SK-N-SH (cell line): ENCODE data around the gene CTBP2. TPM values are rescaled to one million over a fixed set of nuclear protein-coding genes. Genes with fewer than 3 reads are reported as not detected.

Experiments used
- CTCF ChIA-PET: fragments of 300-600, 350-600 bp; formaldehyde crosslinking; extraction: SDS; loops from one replicate; lab custom pipeline; 2021; lab: Yijun Ruan, JAX
- POLR2A ChIA-PET: fragments of 350-600 bp; sonication (Branson Sonifier 250); formaldehyde crosslinking; extraction: SDS; loops from one replicate; lab custom pipeline; 2020; ENCODE audit warnings: antibody characterized with exemption, inconsistent platforms; lab: Yijun Ruan, JAX
- DNase-seq: peaks from one replicate; pipeline ENCODE4 v3.0.0; 2012
- H2AFZ ChIP-seq: fragments of 200-600 bp; sonication (generic); 2 replicates; pipeline ENCODE4 v1.8.1; 2016; ENCODE audit warnings: antibody characterized with exemption, mild to moderate bottlenecking, low read depth
- H3F3A ChIP-seq: fragments of 200-600 bp; sonication (generic); replicated peaks from 2 replicates; pipeline ENCODE3; 2016; ENCODE audit warnings: antibody characterized with exemption, mild to moderate bottlenecking; ENCODE audit not compliant: insufficient read depth
- H3K27ac ChIP-seq, 2 experiments: fragments of 200-500 bp in 1 of 2; fragments of 200-600 bp in 1 of 2; sonication (Bioruptor generic) in 1 of 2; sonication (generic), shearing (Covaris generic) in 1 of 2; 2 replicates each; pipeline versions ENCODE4 v1.5.1 to v1.6.1; 2014 to 2016; ENCODE audit warnings: low read depth in 2 of 2, inconsistent platforms in 1 of 2, low read length in 1 of 2, mild to moderate bottlenecking in 1 of 2, mixed read lengths in 1 of 2
- H3K27me3 ChIP-seq: fragments of 200-600 bp; sonication (generic), shearing (Covaris generic); 2 replicates; pipeline ENCODE4 v1.6.1; 2016; ENCODE audit warnings: mixed run types; ENCODE audit not compliant: insufficient read depth
- H3K36me3 ChIP-seq, 2 experiments: fragments of 200-500 bp in 1 of 2; fragments of 200-600 bp in 1 of 2; sonication (Bioruptor generic) in 1 of 2; sonication (generic) in 1 of 2; replicated peaks in 1 of 2; 2 replicates each; pipeline versions ENCODE3 to v1.5.1; 2014 to 2016; ENCODE audit warnings: low read length in 1 of 2, mild to moderate bottlenecking in 1 of 2; ENCODE audit not compliant: insufficient read depth in 2 of 2, control insufficient read depth in 1 of 2
- H3K4me1 ChIP-seq, 2 experiments: fragments of 200-500 bp in 1 of 2; fragments of 200-600 bp in 1 of 2; sonication (Bioruptor generic) in 1 of 2; sonication (generic), shearing (Covaris generic) in 1 of 2; 2 replicates each; pipeline versions ENCODE4 v1.5.1 to v1.6.1; 2014 to 2016; ENCODE audit warnings: low read depth in 1 of 2, low read length in 1 of 2, mixed run types in 1 of 2; ENCODE audit not compliant: insufficient read depth in 2 of 2, control insufficient read depth in 1 of 2
- H3K4me2 ChIP-seq: fragments of 200-600 bp; sonication (generic), shearing (Covaris generic); 2 replicates; pipeline ENCODE4 v1.6.1; 2017; ENCODE audit warnings: mixed run types
- H3K4me3 ChIP-seq, 2 experiments: fragments of 200-500 bp in 1 of 2; fragments of 200-600 bp in 1 of 2; sonication (Bioruptor generic) in 1 of 2; sonication (generic), shearing (Covaris generic) in 1 of 2; 2 replicates each; pipeline versions ENCODE4 v1.5.1 to v1.8.1; 2014 to 2016; ENCODE audit warnings: low read depth in 2 of 2, inconsistent platforms in 1 of 2, low read length in 1 of 2, mild to moderate bottlenecking in 1 of 2, mixed read lengths in 1 of 2, moderate library complexity in 1 of 2
- H3K79me2 ChIP-seq: fragments of 200-600 bp; sonication (generic); 2 replicates; pipeline ENCODE4 v1.8.1; 2017; ENCODE audit warnings: mild to moderate bottlenecking; ENCODE audit not compliant: insufficient read depth
- H3K9ac ChIP-seq: fragments of 200-600 bp; sonication (generic); 2 replicates; pipeline ENCODE4 v1.6.1; 2017; ENCODE audit warnings: mixed run types
- H3K9me2 ChIP-seq: fragments of 200-600 bp; sonication (generic); 2 replicates; pipeline ENCODE4 v1.6.1; 2017; ENCODE audit warnings: mixed run types
- H3K9me3 ChIP-seq: fragments of 200-600 bp; sonication (generic); 2 replicates; pipeline ENCODE4 v1.6.1; 2017; ENCODE audit warnings: mixed run types, mild to moderate bottlenecking, moderate library complexity
- H4K20me1 ChIP-seq: fragments of 200-600 bp; sonication (generic); 2 replicates; pipeline ENCODE4 v1.6.1; 2017; ENCODE audit warnings: mild to moderate bottlenecking, mixed run types; ENCODE audit not compliant: insufficient read depth
- EP300 ChIP-seq, 2 experiments: IDR thresholded peaks; 2 replicates each; pipeline versions ENCODE4 v1.4.0 to v1.6.1; 2012; ENCODE audit warnings: borderline replicate concordance in 1 of 2, low read depth in 1 of 2, low read length in 1 of 2
- EZH2phosphoT487 ChIP-seq: fragments of 200-600 bp; sonication (generic); IDR thresholded peaks from 2 replicates; pipeline ENCODE4 v1.6.1; 2017; ENCODE audit warnings: low read depth, mixed run types, mild to moderate bottlenecking, antibody characterized with exemption, moderate library complexity, borderline replicate concordance
- FOXJ3 ChIP-seq: sonication (generic); formaldehyde crosslinking; IDR thresholded peaks from 2 replicates; pipeline ENCODE4 v1.5.1; 2020; ENCODE audit warnings: mild to moderate bottlenecking, missing genetic modification reagents
- GATA2 ChIP-seq: sonication (generic); formaldehyde crosslinking; IDR thresholded peaks from 2 replicates; pipeline ENCODE4 v1.5.0; 2020; ENCODE audit warnings: mild to moderate bottlenecking, missing genetic modification reagents
- JUND ChIP-seq: IDR thresholded peaks from 2 replicates; pipeline ENCODE4 v1.4.0; 2012
- MAX ChIP-seq: IDR thresholded peaks from 2 replicates; pipeline ENCODE4 v1.4.0; 2012; ENCODE audit warnings: low read depth
- MXI1 ChIP-seq: IDR thresholded peaks from 2 replicates; pipeline ENCODE4 v1.6.1; 2012; ENCODE audit warnings: mild to moderate bottlenecking, low read depth, low read length, improper control_type of control experiment
- NFIC ChIP-seq: IDR thresholded peaks from 2 replicates; pipeline ENCODE4 v1.4.0; 2012; ENCODE audit warnings: borderline replicate concordance
- NRF1 ChIP-seq: IDR thresholded peaks from 2 replicates; pipeline ENCODE4 v1.6.1; 2012; ENCODE audit warnings: low read depth, mild to moderate bottlenecking, low read length
- POLR2AphosphoS5 ChIP-seq: IDR thresholded peaks from 2 replicates; pipeline ENCODE4 v1.6.1; 2012; ENCODE audit warnings: low read depth, low read length
- RAD21 ChIP-seq: IDR thresholded peaks from 2 replicates; pipeline ENCODE4 v1.6.1; 2012; ENCODE audit warnings: mild to moderate bottlenecking, low read length
- RCOR1 ChIP-seq: fragments of 150-350 bp; IDR thresholded peaks from 2 replicates; pipeline ENCODE4 v1.6.1; 2017; ENCODE audit warnings: antibody characterized with exemption, low read length
- TAF1 ChIP-seq: IDR thresholded peaks from 2 replicates; pipeline ENCODE4 v1.6.1; 2012; ENCODE audit warnings: low read depth, mild to moderate bottlenecking, low read length, moderate library complexity, borderline replicate concordance
- TCF12 ChIP-seq: IDR thresholded peaks from 2 replicates; pipeline ENCODE4 v1.4.0; 2012
- YY1 ChIP-seq: IDR thresholded peaks from 2 replicates; pipeline ENCODE4 v1.4.0; 2012; ENCODE audit warnings: low read depth, mild to moderate bottlenecking
- WGBS: methylation state at CpG from one replicate; pipeline ENCODE4 v1.1.6; 2017; ENCODE audit warnings: low lambda C conversion rate; 5-methylcytosine and 5-hydroxymethylcytosine counted together
- polyA plus RNA-seq, 3 experiments: library from polyadenylated mRNA; depleted of rRNA; stranded (reverse); fragments of >200 nt; gene quantifications; 2 replicates each; pipeline ENCODE4 v1.2.3, GENCODE V29; 2012
- TF ChIP-seq, protein P1 (sequence below): fragments of 150-350 bp; IDR thresholded peaks from 2 replicates; pipeline ENCODE4 v1.6.1; 2017; ENCODE audit warnings: antibody characterized with exemption, low read length, low read depth, borderline replicate concordance
- TF ChIP-seq, protein P2 (sequence below): fragments of 150-350 bp; IDR thresholded peaks from 2 replicates; pipeline ENCODE4 v1.6.1; 2016; ENCODE audit warnings: mild to moderate bottlenecking, low read depth, low read length

CTBP2 gene
- polyA plus RNA-seq, 1 of the 3 experiments (the other 2 are of a cell fraction) = 69.7 TPM

DNA sequence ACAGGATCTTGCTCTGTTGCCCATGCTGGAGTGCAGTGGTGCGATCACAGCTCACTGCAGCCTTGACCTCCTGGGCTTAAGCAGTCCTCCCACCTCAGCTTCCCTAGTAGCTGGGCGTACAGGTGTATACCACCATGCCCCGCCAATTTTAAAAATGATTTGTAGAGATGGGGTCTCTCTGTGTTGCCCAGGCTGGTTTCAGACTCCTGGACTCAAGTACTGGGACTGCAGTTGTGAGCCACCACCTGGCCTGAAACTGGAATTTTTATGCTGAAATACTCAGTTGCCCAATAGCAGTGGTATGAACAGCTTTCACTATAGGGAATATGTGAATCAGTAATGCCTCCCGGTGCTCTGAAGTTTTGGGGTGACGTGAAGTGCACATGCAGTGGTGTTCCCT, 210.8 kb downstream of the CTBP2 start:
- ChIA-PET CTCF (no interaction called here), POLR2A (no interaction called here)
- H3K4me1 ChIP-seq = peaks cover 0 to 2% of the 10 kb centered on the region in 2 experiments; a peak in 2 of 4 replicates
- H3F3A ChIP-seq = no peaks in the 10 kb centered on the region
- DNase-seq = no peak
- H4K20me1 ChIP-seq = peaks cover 86% of the 10 kb centered on the region
- H3K4me2 ChIP-seq = no peak overlapping the region
- H3K9me2 ChIP-seq = no peaks in the 10 kb centered on the region
- peaks cover 5% of the 10 kb centered on the region in 2 experiments for H3K36me3 ChIP-seq
- WGBS = 98% methylated on average over 5 of the region's 5 CpGs
- H3K9ac ChIP-seq = no peak overlapping the region
- H3K9me3 ChIP-seq = no peaks in the 10 kb centered on the region
- no peak overlapping the region for H3K4me3 ChIP-seq
- H3K27me3 ChIP-seq = no peaks in the 10 kb centered on the region
- TF ChIP-seq EZH2phosphoT487 = no peak
- TF ChIP-seq, protein P1, sequence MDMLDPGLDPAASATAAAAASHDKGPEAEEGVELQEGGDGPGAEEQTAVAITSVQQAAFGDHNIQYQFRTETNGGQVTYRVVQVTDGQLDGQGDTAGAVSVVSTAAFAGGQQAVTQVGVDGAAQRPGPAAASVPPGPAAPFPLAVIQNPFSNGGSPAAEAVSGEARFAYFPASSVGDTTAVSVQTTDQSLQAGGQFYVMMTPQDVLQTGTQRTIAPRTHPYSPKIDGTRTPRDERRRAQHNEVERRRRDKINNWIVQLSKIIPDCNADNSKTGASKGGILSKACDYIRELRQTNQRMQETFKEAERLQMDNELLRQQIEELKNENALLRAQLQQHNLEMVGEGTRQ = no peak
- no peak for TF ChIP-seq RCOR1
- no peak for TF ChIP-seq GATA2
- no peak overlapping the region for H3K27ac ChIP-seq
- H2AFZ ChIP-seq = no peak overlapping the region
- H3K79me2 ChIP-seq = peaks cover 99% of the 10 kb centered on the region

DNA sequence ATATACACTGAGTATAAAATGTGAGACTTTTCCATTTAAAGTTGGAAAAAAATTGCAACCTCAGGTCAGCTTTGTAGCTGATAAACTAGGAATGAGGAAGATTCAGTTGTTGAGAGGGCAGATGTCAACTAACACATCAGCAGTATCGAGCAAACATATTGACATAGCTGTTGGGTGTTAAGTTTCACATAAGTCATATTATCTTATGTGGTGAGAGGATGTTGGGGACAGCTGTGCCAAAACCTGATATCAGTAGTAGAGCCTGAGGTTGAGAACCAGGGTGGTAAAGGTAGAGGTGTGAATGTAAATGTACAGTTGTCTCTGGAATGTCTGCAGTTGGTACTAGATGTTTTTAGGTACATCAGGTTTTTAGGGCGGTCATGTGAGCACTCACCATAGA, 213.4 kb downstream of the CTBP2 start:
- Histone ChIP-seq H2AFZ (no peak overlapping the region), H3K4me3 (no peak overlapping the region), H4K20me1 (peaks cover 86% of the 10 kb centered on the region), H3K4me2 (no peak overlapping the region), H3K27me3 (no peaks in the 10 kb centered on the region), H3K36me3 (peaks cover 5% of the 10 kb centered on the region in 2 experiments), H3K9ac (no peak overlapping the region), H3K79me2 (peaks cover 99% of the 10 kb centered on the region), H3K9me2 (no peaks in the 10 kb centered on the region), H3K27ac (no peak overlapping the region), H3F3A (no peaks in the 10 kb centered on the region), H3K9me3 (no peaks in the 10 kb centered on the region), H3K4me1 (peaks cover 0 to 8% of the 10 kb centered on the region in 2 experiments; a peak in 3 of 4 replicates)
- no peak for DNase-seq
- 76% methylated on average over 2 of the region's 2 CpGs for WGBS
- TF ChIP-seq TAF1 (no peak), NFIC (no peak), TCF12 (no peak), YY1 (no peak), EZH2phosphoT487 (no peak)
- ChIA-PET CTCF (no interaction called here), POLR2A (no interaction called here)

DNA sequence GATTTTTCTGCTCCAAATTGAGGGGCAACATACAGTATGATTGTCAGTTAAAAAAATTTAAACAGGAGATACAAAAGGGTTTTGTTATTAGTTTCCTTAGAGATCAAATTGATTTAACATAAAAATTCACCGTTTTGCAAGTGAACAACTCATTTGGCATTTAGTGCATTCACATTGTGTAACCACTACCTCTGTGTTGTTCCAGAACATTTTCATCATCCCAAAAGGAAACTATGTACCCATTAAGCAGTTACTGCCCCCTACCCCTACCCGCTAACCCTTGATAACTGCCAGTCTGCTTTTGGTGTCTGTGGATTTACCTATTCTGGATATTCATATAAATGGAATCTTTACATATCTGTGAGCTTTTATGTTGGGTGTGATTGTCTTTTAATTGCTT, 215.4 kb downstream of the CTBP2 start:
- Histone ChIP-seq H3F3A (no peaks in the 10 kb centered on the region), H3K27me3 (no peaks in the 10 kb centered on the region), H3K9me2 (no peaks in the 10 kb centered on the region), H2AFZ (no peak overlapping the region), H4K20me1 (peaks cover 82% of the 10 kb centered on the region), H3K4me1 (peaks cover 0 to 8% of the 10 kb centered on the region in 2 experiments), H3K27ac (no peak overlapping the region), H3K9me3 (no peaks in the 10 kb centered on the region), H3K4me2 (no peak overlapping the region), H3K9ac (no peak overlapping the region), H3K79me2 (peaks cover 100% of the 10 kb centered on the region), H3K36me3 (peaks cover 0 to 5% of the 10 kb centered on the region in 2 experiments), H3K4me3 (no peak overlapping the region)
- ChIA-PET POLR2A (no interaction called here), CTCF (no interaction called here)
- no peak for DNase-seq
- WGBS = 80% methylated on average over 2 of the region's 2 CpGs
- TF ChIP-seq YY1 = no peak
- TF ChIP-seq JUND = no peak
- TF ChIP-seq, protein P1 = no peak
- no peak for TF ChIP-seq RCOR1
- TF ChIP-seq RAD21 = no peak
- no peak for TF ChIP-seq TAF1
- no peak for TF ChIP-seq MXI1
- TF ChIP-seq FOXJ3 = no peak
- TF ChIP-seq EP300 (IDR thresholded peaks at IDR 0.05; ENCODE audit: borderline replicate concordance in 1 of 2, low read depth in 1 of 2, low read length in 1 of 2) = no peak
- TF ChIP-seq MAX = no peak
- no peak for TF ChIP-seq POLR2AphosphoS5
- TF ChIP-seq NRF1 = no peak
- TF ChIP-seq, protein P2, sequence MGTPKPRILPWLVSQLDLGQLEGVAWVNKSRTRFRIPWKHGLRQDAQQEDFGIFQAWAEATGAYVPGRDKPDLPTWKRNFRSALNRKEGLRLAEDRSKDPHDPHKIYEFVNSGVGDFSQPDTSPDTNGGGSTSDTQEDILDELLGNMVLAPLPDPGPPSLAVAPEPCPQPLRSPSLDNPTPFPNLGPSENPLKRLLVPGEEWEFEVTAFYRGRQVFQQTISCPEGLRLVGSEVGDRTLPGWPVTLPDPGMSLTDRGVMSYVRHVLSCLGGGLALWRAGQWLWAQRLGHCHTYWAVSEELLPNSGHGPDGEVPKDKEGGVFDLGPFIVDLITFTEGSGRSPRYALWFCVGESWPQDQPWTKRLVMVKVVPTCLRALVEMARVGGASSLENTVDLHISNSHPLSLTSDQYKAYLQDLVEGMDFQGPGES = no peak
- no peak for TF ChIP-seq EZH2phosphoT487
